Measurements from ENCODE around the gene DBR1. TPM values are rescaled to one million over a fixed set of nuclear protein-coding genes. Genes with fewer than 3 reads are reported as not detected.

The DBR1 gene
- total RNA-seq, 2 experiments from 2014 or later: 21.2 to 22.7 TPM

DNA sequence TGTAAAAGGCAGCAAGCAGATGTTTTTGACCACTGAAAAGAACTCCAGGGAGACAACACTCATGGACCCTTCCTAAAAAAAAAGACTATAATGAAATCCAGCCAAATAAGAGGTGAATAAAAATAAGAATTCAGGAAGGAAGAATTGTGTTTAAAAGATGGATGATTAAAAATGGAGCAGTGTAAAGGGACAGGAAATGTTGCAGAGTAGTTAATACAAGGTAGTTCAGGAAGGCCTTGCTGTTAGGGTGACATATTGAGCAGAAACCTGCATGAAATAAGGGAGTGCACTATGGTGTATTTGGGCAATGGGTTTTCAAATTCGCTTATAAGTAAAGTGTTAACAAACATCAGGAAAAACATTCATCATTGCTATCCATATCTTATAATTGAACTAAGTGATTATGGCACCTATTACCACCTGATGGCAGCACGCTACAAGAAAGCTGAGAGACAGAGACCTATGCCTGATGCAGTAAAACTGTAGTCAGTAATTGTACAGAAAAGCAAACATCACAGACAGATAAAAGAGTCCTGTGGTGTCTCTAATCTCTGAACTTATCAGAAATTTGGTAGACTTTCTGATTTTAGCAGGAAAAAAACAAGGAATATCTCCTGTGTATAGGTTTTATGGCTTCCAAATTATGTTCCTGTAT is 5.8 kb upstream of the DBR1 start:
- DNase-seq (peak; percentile 60), ATAC-seq (peak; percentile 93)
- intact Hi-C loops (cut with micrococcal nuclease): loop anchor here (10.0 kb wide), 1 partner anchor 54 kb away; no protein-coding TSS in a partner anchor
- ChIA-PET POLR2A (interaction anchor here (0.7 kb wide), 1 partner anchor 51 kb away, joined by 3 read pairs; no protein-coding TSS in a partner anchor), CTCF (interaction anchor here (0.8 to 1.7 kb wide), 9 partner anchors 10 to 169 kb away, joined by 3 to 7 read pairs (median 4); partner anchors contain the start of gene MRAS)
- Mint-ChIP-seq H3K27ac (no peak overlapping the region), H3K4me1 (ENCODE audit: low read depth) (no peaks in the 10 kb centered on the region), H3K27me3 (peaks cover 3% of the 10 kb centered on the region), H3K36me3 (ENCODE audit: low read depth) (no peaks in the 10 kb centered on the region), H3K4me3 (no peak overlapping the region), H3K9me3 (no peaks in the 10 kb centered on the region)
- peak; percentile 66 for TF ChIP-seq CTCF (IDR thresholded peaks at IDR 0.05)

- H3K4me3 Mint-ChIP-seq: peak overlapping the region; percentile 98
- no peaks in the 10 kb centered on the region for H3K9me3 Mint-ChIP-seq
- intact Hi-C loops (cut with micrococcal nuclease): no loop called here
- peak overlapping the region; percentile 98 for H3K27ac Mint-ChIP-seq
- no peak for TF ChIP-seq CTCF (IDR thresholded peaks at IDR 0.05)
- POLR2A ChIA-PET: interaction anchor here (0.7 to 5.1 kb wide), 7 partner anchors 9 to 1986 kb away, joined by 3 to 46 read pairs (median 3); partner anchors contain the start of gene ARMC8
- CTCF ChIA-PET: interaction anchor here (1.6 to 2.7 kb wide), 3 partner anchors 13 to 107 kb away, joined by 3 to 11 read pairs (median 5); partner anchors contain the start of gene ARMC8
- H3K36me3 Mint-ChIP-seq (ENCODE audit: low read depth): peaks cover 25% of the 10 kb centered on the region
- H3K4me1 Mint-ChIP-seq (ENCODE audit: low read depth): peaks cover 29% of the 10 kb centered on the region
- H3K27me3 Mint-ChIP-seq: no peaks in the 10 kb centered on the region
- ATAC-seq: peak; percentile 1
- DNase-seq: no peak
These were observed 826 bp downstream of the DBR1 start for GRCh38 chr3:138173769-138174420.

DNA sequence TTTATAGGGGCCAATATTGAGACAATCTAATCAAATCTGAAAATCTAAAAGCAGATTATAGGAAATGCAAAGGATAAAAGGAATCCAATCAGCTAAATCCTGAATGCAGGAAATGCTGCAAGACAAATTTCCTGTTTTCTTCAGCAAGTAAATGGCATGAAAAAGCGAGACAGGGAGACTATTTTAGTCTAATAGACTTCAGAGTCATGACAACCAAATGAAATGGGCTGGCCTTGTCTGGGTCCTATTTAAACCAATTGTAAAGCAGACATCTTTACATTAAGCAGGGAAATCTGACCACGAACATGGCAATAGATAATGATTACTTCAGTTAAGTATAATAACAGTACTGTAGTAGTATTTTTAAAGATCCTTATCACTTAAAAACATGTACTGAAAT is 2.1 kb downstream of the DBR1 start:
- CTCF ChIA-PET: interaction anchor here (1.3 to 1.6 kb wide), 3 partner anchors 67 to 106 kb away, joined by 3 to 5 read pairs (median 3); no protein-coding TSS in a partner anchor
- POLR2A ChIA-PET: interaction anchor here (0.9 to 5.1 kb wide), 3 partner anchors 11 to 23 kb away, joined by 3 to 46 read pairs (median 3); partner anchors contain the start of gene ARMC8
- H3K27ac Mint-ChIP-seq: peak overlapping the region; percentile 63
- peak overlapping the region; percentile 52 for H3K4me3 Mint-ChIP-seq
- H3K27me3 Mint-ChIP-seq: no peaks in the 10 kb centered on the region
- no peaks in the 10 kb centered on the region for H3K9me3 Mint-ChIP-seq
- no peak for DNase-seq
- peaks cover 29% of the 10 kb centered on the region for H3K4me1 Mint-ChIP-seq (ENCODE audit: low read depth)
- H3K36me3 Mint-ChIP-seq (ENCODE audit: low read depth): peaks cover 30% of the 10 kb centered on the region
- ATAC-seq: no peak
- intact Hi-C loops (cut with micrococcal nuclease): no loop called here
- TF ChIP-seq CTCF (IDR thresholded peaks at IDR 0.05): no peak

DNA sequence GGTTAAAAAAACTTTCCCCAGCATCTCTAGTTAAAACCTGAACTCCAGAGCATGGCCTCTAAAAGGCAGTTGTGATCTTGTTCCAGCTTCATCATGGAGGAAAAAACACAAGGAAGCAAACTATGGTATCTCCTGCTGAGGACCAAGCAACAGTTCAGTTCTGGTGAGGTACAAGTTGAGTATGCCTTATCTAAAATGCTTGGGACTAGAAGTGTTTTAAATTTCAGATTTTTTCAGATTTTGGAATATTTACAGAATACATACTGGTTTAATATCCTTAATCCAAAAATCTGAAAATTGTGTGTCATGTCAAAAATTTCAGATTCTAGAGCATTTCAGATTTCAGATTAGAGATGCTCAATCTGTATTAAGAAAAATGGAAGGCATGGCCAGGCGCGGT is 9.7 kb downstream of the DBR1 start:
- Mint-ChIP-seq H3K9me3 (no peaks in the 10 kb centered on the region), H3K27me3 (no peaks in the 10 kb centered on the region), H3K4me1 (ENCODE audit: low read depth) (peaks cover 12% of the 10 kb centered on the region), H3K4me3 (no peak overlapping the region), H3K36me3 (ENCODE audit: low read depth) (peaks cover 59% of the 10 kb centered on the region), H3K27ac (no peak overlapping the region)
- no peak for TF ChIP-seq CTCF (IDR thresholded peaks at IDR 0.05)
- CTCF ChIA-PET: no interaction called here
- intact Hi-C loops (cut with micrococcal nuclease): no loop called here
- ATAC-seq: no peak
- no peak for DNase-seq
- POLR2A ChIA-PET: interaction anchor here (0.9 kb wide), 1 partner anchor 149 kb away, joined by 3 read pairs; no protein-coding TSS in a partner anchor

DNA sequence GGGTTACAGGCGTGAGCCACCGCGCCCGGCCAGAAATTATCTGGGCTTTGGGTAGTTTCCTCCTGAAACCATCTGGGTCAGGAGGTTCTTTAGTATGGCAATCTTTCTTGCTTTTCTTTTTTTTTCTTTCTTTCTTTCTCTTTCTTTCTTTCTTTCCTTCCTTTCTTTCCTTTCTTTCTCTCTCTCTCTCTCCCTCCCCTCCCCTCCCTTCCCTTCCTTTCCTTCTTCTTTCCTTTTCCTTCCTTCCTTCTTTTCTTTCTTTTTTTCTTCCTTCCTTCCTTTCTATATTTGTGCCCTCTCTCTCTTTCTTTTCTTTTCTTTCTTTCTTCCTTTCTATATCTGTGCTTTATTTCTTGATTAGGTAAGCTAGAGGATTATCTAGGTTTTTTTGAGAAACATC is 17.0 kb downstream of the DBR1 start:
- intact Hi-C loops (cut with micrococcal nuclease): no loop called here
- Mint-ChIP-seq H3K36me3 (ENCODE audit: low read depth) (peaks cover 20% of the 10 kb centered on the region), H3K4me1 (ENCODE audit: low read depth) (peaks cover 3% of the 10 kb centered on the region), H3K9me3 (peaks cover 8% of the 10 kb centered on the region), H3K4me3 (no peak overlapping the region), H3K27ac (no peak overlapping the region), H3K27me3 (no peaks in the 10 kb centered on the region)
- ATAC-seq (no peak), DNase-seq (no peak)
- no peak for TF ChIP-seq CTCF (IDR thresholded peaks at IDR 0.05)
- ChIA-PET POLR2A (no interaction called here), CTCF (no interaction called here)

Measured in activated CD8-positive, alpha-beta T cell treated with anti-CD3 and anti-CD28 coated beads for 36 hours (primary cell).